Fibroblast of the aortic adventitia (primary cell): ENCODE results near the gene AGA. TPM values are rescaled to one million over a fixed set of nuclear protein-coding genes. Genes with fewer than 3 reads are reported as not detected.

Experiments used
- DNase-seq: peaks from one replicate; pipeline ENCODE4 v3.0.0-alpha.2; 2010; ENCODE audit warnings: low read depth
- H3K4me3 ChIP-seq: 2 replicates; pipeline ENCODE4 v1.5.1; 2011; ENCODE audit warnings: low read depth, mild to moderate bottlenecking, control low read depth, low read length, moderate library complexity
- CTCF ChIP-seq: IDR thresholded peaks from 2 replicates; pipeline ENCODE4 v1.5.1; 2011; ENCODE audit warnings: mild to moderate bottlenecking, low read length, control low read depth, inconsistent platforms; ENCODE audit not compliant: insufficient read depth
- total RNA-seq: library from RNA; depleted of rRNA; stranded (reverse); fragments of >200 nt; gene quantifications from 2 replicates; pipeline ENCODE4 v1.2.3, GENCODE V29; 2012; ENCODE audit warnings: low replicate concordance

The AGA gene
- total RNA-seq, 1 donor = 39.0 TPM

GRCh38 chr4:177478496-177478895 lies 36.3 kb upstream of the AGA start:
- no peak for TF ChIP-seq CTCF
- DNase-seq = no peak
- H3K4me3 ChIP-seq = no peak overlapping the region

- no peak overlapping the region for H3K4me3 ChIP-seq
- no peak for DNase-seq
- no peak for TF ChIP-seq CTCF
Observed at GRCh38 chr4:177473991-177474390, 31.8 kb upstream of the AGA start.

GRCh38 chr4:177464026-177464425 lies 21.8 kb upstream of the AGA start:
- no peak overlapping the region for H3K4me3 ChIP-seq
- no peak for TF ChIP-seq CTCF

GRCh38 chr4:177461606-177462005 lies 19.4 kb upstream of the AGA start:
- no peak for TF ChIP-seq CTCF
- DNase-seq = no peak
- no peak overlapping the region for H3K4me3 ChIP-seq

More at GRCh38 chr4:177464026-177464425, 21.8 kb upstream of the AGA start:
- no peak for DNase-seq

- H3K4me3 ChIP-seq = no peak overlapping the region
- TF ChIP-seq CTCF = no peak
- no peak for DNase-seq
Observed at GRCh38 chr4:177460460-177460859, 18.2 kb upstream of the AGA start.

- peak; percentile 39 for DNase-seq
- TF ChIP-seq CTCF = no peak
- H3K4me3 ChIP-seq = no peak overlapping the region
Observed at GRCh38 chr4:177455561-177455970, 13.3 kb upstream of the AGA start.

- H3K4me3 ChIP-seq = no peak overlapping the region
- TF ChIP-seq CTCF = no peak
- DNase-seq = no peak
Observed at GRCh38 chr4:177453116-177453515, 10.9 kb upstream of the AGA start.
